GM12892 (cell line): ENCODE data around the gene SPHK2.

Source experiments
- POLR2A ChIP-seq: IDR thresholded peaks from 2 replicates; pipeline ENCODE4 v1.6.1; 2011; ENCODE audit warnings: low read depth, low read length, control low read depth
- POLR2AphosphoS5 ChIP-seq: IDR thresholded peaks from 2 replicates; pipeline ENCODE4 v1.6.1; 2011; ENCODE audit warnings: low read depth, low read length, control low read depth

GRCh38 chr19:48591021-48591420 lies 28.3 kb upstream of the SPHK2 start:
- no peak for TF ChIP-seq POLR2AphosphoS5
- no peak for TF ChIP-seq POLR2A
